H1 (cell line): ENCODE measurements around the gene UBE4A. TPM values are rescaled to one million over a fixed set of nuclear protein-coding genes. Genes with fewer than 3 reads are reported as not detected.
A peak's percentile ranks its signal among the peaks of the same experiment; 100 is the strongest.

Experiments used
- CTCF ChIA-PET: fragments of 300-600 bp; sonication (Branson Sonifier 250); formaldehyde crosslinking; loops from one replicate; lab custom pipeline; 2021; ENCODE audit not compliant: partially characterized antibody; lab: Charles Lee
- POLR2A ChIA-PET: fragments of 300-600 bp; sonication (Branson Sonifier 250); formaldehyde crosslinking; loops from one replicate; lab custom pipeline; 2021; ENCODE audit warnings: inconsistent platforms; ENCODE audit not compliant: partially characterized antibody; lab: Charles Lee
- DNase-seq, 2 experiments: peaks; one replicate each; pipeline versions ENCODE4 v3.0.0 to v3.0.0-alpha.2; 2010 to 2022; ENCODE audit warnings: low spot score in 2 of 2, low read depth in 1 of 2, mixed read lengths in 1 of 2
- FAIRE-seq: peaks from 2 replicates; lab custom pipeline; 2011; peaks lifted over from hg19 to GRCh38; lab: Jason Lieb, UNC
- H2AFZ ChIP-seq: 2 replicates; pipeline ENCODE4 v1.8.1; 2012; ENCODE audit warnings: low read length, inconsistent platforms
- H2AK5ac ChIP-seq: 2 replicates; pipeline ENCODE4 v1.6.1; 2013; ENCODE audit warnings: low read depth, low read length
- H2BK120ac ChIP-seq: replicated peaks from 2 replicates; pipeline ENCODE3; 2013; ENCODE audit warnings: low read depth, low read length, inconsistent platforms
- H2BK12ac ChIP-seq: 2 replicates; pipeline ENCODE4 v1.6.1; 2013; ENCODE audit warnings: low read depth, low read length
- H2BK15ac ChIP-seq: 2 replicates; pipeline ENCODE4 v1.6.1; 2013; ENCODE audit warnings: low read length
- H2BK20ac ChIP-seq: 2 replicates; pipeline ENCODE4 v1.6.1; 2013; ENCODE audit warnings: low read length
- H2BK5ac ChIP-seq: 2 replicates; pipeline ENCODE4 v1.6.1; 2013; ENCODE audit warnings: low read depth, low read length
- H3K14ac ChIP-seq: 2 replicates; pipeline ENCODE4 v1.6.1; 2013; ENCODE audit warnings: inconsistent platforms; ENCODE audit not compliant: insufficient read length
- H3K18ac ChIP-seq: 2 replicates; pipeline ENCODE4 v1.6.1; 2013; ENCODE audit warnings: low read length; ENCODE audit errors: extremely low read depth
- H3K23ac ChIP-seq: 2 replicates; pipeline ENCODE4 v1.6.1; 2013; ENCODE audit warnings: inconsistent platforms; ENCODE audit not compliant: insufficient read length
- H3K23me2 ChIP-seq: 2 replicates; pipeline ENCODE4 v1.6.1; 2013; ENCODE audit warnings: low read depth, low read length
- H3K27ac ChIP-seq: 2 replicates; pipeline ENCODE4 v1.6.1; 2011; ENCODE audit warnings: low read depth, low read length, inconsistent platforms
- H3K27me3 ChIP-seq, 4 experiments: replicated peaks in 1 of 4; 1 replicate in 1 of 4; 2 replicates in 3 of 4; pipeline versions ENCODE4 v1.6.1 to v1.8.1; 2011 to 2013; ENCODE audit warnings: low read length in 3 of 4, mild to moderate bottlenecking in 3 of 4, inconsistent platforms in 2 of 4, mixed read lengths in 2 of 4, moderate library complexity in 1 of 4; ENCODE audit not compliant: control insufficient read depth in 3 of 4, insufficient read depth in 3 of 4; ENCODE audit errors: extremely low read depth in 1 of 4
- H3K36me3 ChIP-seq, 4 experiments: 2 replicates each; pipeline versions ENCODE4 v1.6.1 to v1.8.1; 2011 to 2013; ENCODE audit warnings: mild to moderate bottlenecking in 4 of 4, low read length in 3 of 4, moderate library complexity in 2 of 4, control low read depth in 1 of 4, inconsistent platforms in 1 of 4; ENCODE audit not compliant: insufficient read depth in 4 of 4, control insufficient read depth in 2 of 4
- H3K4ac ChIP-seq: replicated peaks from 2 replicates; pipeline ENCODE3; 2013; ENCODE audit warnings: low read length, low read depth, mixed read lengths, inconsistent platforms; ENCODE audit not compliant: insufficient read length
- H3K4me1 ChIP-seq, 4 experiments: replicated peaks in 1 of 4; 1 replicate in 1 of 4; 2 replicates in 3 of 4; pipeline versions ENCODE4 v1.6.1 to v1.8.1; 2011 to 2013; ENCODE audit warnings: low read length in 3 of 4, inconsistent platforms in 2 of 4, mixed read lengths in 1 of 4; ENCODE audit not compliant: insufficient read depth in 4 of 4, control insufficient read depth in 3 of 4
- H3K4me2 ChIP-seq, 2 experiments: 2 replicates each; pipeline versions ENCODE4 v1.6.1 to v1.8.1; 2011 to 2013; ENCODE audit warnings: low read depth in 2 of 2, low read length in 2 of 2, control low read depth in 1 of 2, inconsistent platforms in 1 of 2, mild to moderate bottlenecking in 1 of 2; ENCODE audit not compliant: insufficient read depth in 1 of 2
- H3K4me3 ChIP-seq, 4 experiments: fragments of 200-600, 300-600 bp in 1 of 4; sonication (generic), shearing (Covaris generic), sonication (Bioruptor Twin) in 1 of 4; 2 replicates each; pipeline versions ENCODE4 v1.5.1 to v1.8.1; 2011 to 2016; ENCODE audit warnings: low read length in 4 of 4, low read depth in 3 of 4, control low read depth in 2 of 4, inconsistent platforms in 2 of 4, mild to moderate bottlenecking in 2 of 4, mixed read lengths in 1 of 4, moderate library complexity in 1 of 4; ENCODE audit not compliant: insufficient read depth in 2 of 4; ENCODE audit errors: extremely low read depth in 1 of 4
- H3K56ac ChIP-seq: replicated peaks from 2 replicates; pipeline ENCODE3; 2013; ENCODE audit warnings: low read depth, mild to moderate bottlenecking, mixed read lengths, low read length, inconsistent platforms; ENCODE audit not compliant: insufficient read length
- H3K79me1 ChIP-seq: 2 replicates; pipeline ENCODE4 v1.6.1; 2013; ENCODE audit warnings: low read depth, low read length, control low read depth
- H3K79me2 ChIP-seq, 2 experiments: 2 replicates each; pipeline versions ENCODE4 v1.6.1 to v1.8.1; 2012 to 2013; ENCODE audit warnings: low read length in 2 of 2, mild to moderate bottlenecking in 2 of 2, inconsistent platforms in 1 of 2; ENCODE audit not compliant: insufficient read depth in 2 of 2, control insufficient read depth in 1 of 2
- H3K9ac ChIP-seq, 4 experiments: replicated peaks in 1 of 4; 1 replicate in 1 of 4; 2 replicates in 3 of 4; pipeline versions ENCODE4 v1.6.1 to v1.8.1; 2011 to 2013; ENCODE audit warnings: low read depth in 3 of 4, low read length in 3 of 4, control low read depth in 2 of 4, mild to moderate bottlenecking in 2 of 4, moderate library complexity in 2 of 4, inconsistent platforms in 1 of 4; ENCODE audit errors: extremely low read depth in 1 of 4
- H3K9me3 ChIP-seq, 2 experiments: 2 replicates each; pipeline versions ENCODE4 v1.6.1 to v1.8.1; 2012 to 2013; ENCODE audit warnings: mild to moderate bottlenecking in 2 of 2, moderate library complexity in 2 of 2, control low read depth in 1 of 2, inconsistent platforms in 1 of 2, low read depth in 1 of 2, low read length in 1 of 2, mixed read lengths in 1 of 2; ENCODE audit not compliant: insufficient read depth in 2 of 2
- H4K20me1 ChIP-seq, 2 experiments: replicated peaks in 1 of 2; 2 replicates each; pipeline versions ENCODE3 to v1.8.1; 2011 to 2013; ENCODE audit warnings: inconsistent platforms in 2 of 2, low read length in 2 of 2, mild to moderate bottlenecking in 1 of 2; ENCODE audit not compliant: insufficient read depth in 2 of 2, control insufficient read depth in 1 of 2
- H4K5ac ChIP-seq: 2 replicates; pipeline ENCODE4 v1.6.1; 2013; ENCODE audit warnings: low read length, low read depth, mixed read lengths, inconsistent platforms; ENCODE audit not compliant: insufficient read length
- H4K8ac ChIP-seq: 2 replicates; pipeline ENCODE4 v1.8.0; 2013; ENCODE audit warnings: mild to moderate bottlenecking, moderate library complexity, low read length, inconsistent platforms; ENCODE audit not compliant: insufficient read depth; ENCODE audit errors: extremely low read depth
- H4K91ac ChIP-seq: replicated peaks from 2 replicates; pipeline ENCODE3; 2013; ENCODE audit warnings: low read length, mixed read lengths, inconsistent platforms; ENCODE audit not compliant: insufficient read length
- CTCF ChIP-seq, 3 experiments: IDR thresholded peaks; 1 replicate in 2 of 3; 2 replicates in 1 of 3; pipeline versions ENCODE4 v1.5.1 to v1.6.1; 2011; ENCODE audit warnings: low read length in 3 of 3, mild to moderate bottlenecking in 3 of 3, inconsistent platforms in 2 of 3, low read depth in 1 of 3, moderate library complexity in 1 of 3; ENCODE audit not compliant: insufficient read depth in 1 of 3; ENCODE audit errors: control extremely low read depth in 1 of 3
- RBBP5 ChIP-seq: IDR thresholded peaks from 2 replicates; pipeline ENCODE4 v1.7.1; 2012; ENCODE audit warnings: low read depth, mild to moderate bottlenecking, inconsistent platforms, low read length, moderate library complexity, borderline replicate concordance
- TCF12 ChIP-seq: IDR thresholded peaks from 2 replicates; pipeline ENCODE4 v1.6.1; 2011; ENCODE audit warnings: low read depth, mild to moderate bottlenecking, low read length
- WGBS, 2 experiments: shearing (Covaris generic) in 1 of 2; methylation state at CpG; one replicate each; pipeline versions ENCODE4 v1.1.6 to v1.1.7; 2013 to 2015; ENCODE audit warnings: low lambda C conversion rate in 2 of 2, mixed read lengths in 2 of 2, inconsistent platforms in 1 of 2, low coverage in 1 of 2, missing lambda C conversion rate in 1 of 2; ENCODE audit not compliant: insufficient replicate concordance in 2 of 2, insufficient coverage in 1 of 2, insufficient read length in 1 of 2; ENCODE audit errors: extremely low coverage in 1 of 2, missing lambda C conversion rate in 1 of 2; 5-methylcytosine and 5-hydroxymethylcytosine counted together
- polyA plus RNA-seq, 7 experiments: library from polyadenylated mRNA; depleted of rRNA in 3 of 7; stranded (reverse) in 5 of 7; unstranded in 2 of 7; fragments of >200 nt in 5 of 7; fragments of 200-250 nt in 2 of 7; gene quantifications; 1 replicate in 5 of 7; 2 replicates in 1 of 7; 4 replicates in 1 of 7; pipeline versions ENCODE4 v1.2.1 to v1.2.3, GENCODE V29; 2011 to 2013; ENCODE audit warnings: missing spikeins in 2 of 7, mixed read lengths in 2 of 7
- total RNA-seq: library from RNA; stranded (reverse); fragmentation: NEBNext Ultra II Directional; extraction: Animal tissue kit (Norgen Biotek cat#: 25700); gene quantifications from 2 replicates; pipeline ENCODE4 v1.2.1, GENCODE V29; 2021

Gene UBE4A
- total and polyA plus RNA-seq, 2 of the 8 experiments (the other 6 are each of a cell fraction or from before 2014, with no cell fraction given): 11.3 to 34.5 TPM

- Histone ChIP-seq H3K4me3 (0 out of 8 replicates have a peak overlapping the region, but pooled peaks of 1 of the 4 experiments have one; percentile 1), H4K8ac (no peak overlapping the region), H3K18ac (no peak overlapping the region), H3K9ac (no peak overlapping the region), H2BK5ac (no peak overlapping the region), H3K9me3 (no peaks in the 10 kb centered on the region), H4K91ac (no peak overlapping the region), H3K14ac (no peak overlapping the region), H3K27me3 (no peaks in the 10 kb centered on the region), H3K4me1 (peaks cover 0 to 12% (median 5%) of the 10 kb centered on the region in 4 experiments; a peak in 6 of 7 replicates), H3K23ac (no peak overlapping the region), H4K5ac (no peak overlapping the region), H3K79me2 (peaks cover 34 to 100% of the 10 kb centered on the region in 2 experiments), H3K23me2 (peaks cover 10% of the 10 kb centered on the region), H2AK5ac (no peak overlapping the region), H3K4me2 (peak overlapping the region in 1 of 2 experiments; percentile 9; a peak in 1 of 4 replicates), H3K4ac (no peak overlapping the region), H2BK15ac (no peak overlapping the region), H3K56ac (no peak overlapping the region), H3K27ac (no peak overlapping the region), H2BK20ac (no peak overlapping the region), H3K36me3 (peaks cover 0 to 3% (median 0%) of the 10 kb centered on the region in 4 experiments; a peak in 1 of 8 replicates), H3K79me1 (peaks cover 5% of the 10 kb centered on the region; the same call in 1 of the 2 replicates), H2BK12ac (no peak overlapping the region), H4K20me1 (peaks cover 44 to 47% of the 10 kb centered on the region in 2 experiments), H2AFZ (no peak overlapping the region), H2BK120ac (no peak overlapping the region)
- ChIA-PET POLR2A (interaction anchor here (1.4 to 2.0 kb wide), 2 partner anchors 10 to 14 kb away, joined by 3 to 7 read pairs; no protein-coding TSS in a partner anchor), CTCF (interaction anchor here (0.6 to 2.2 kb wide), 5 partner anchors 10 to 85 kb away, joined by 3 to 5 read pairs (median 3); no protein-coding TSS in a partner anchor)
- FAIRE-seq (no peak), DNase-seq (no peak)
- peak in 1 of 3 experiments; percentile 2; a peak in 1 of 4 replicates for TF ChIP-seq CTCF (IDR thresholded peaks at IDR 0.05; ENCODE audit: control extremely low read depth in 1 of 3, insufficient read depth in 1 of 3, low read depth in 1 of 3, low read length in 3 of 3)
- no peak for TF ChIP-seq RBBP5
- no peak for TF ChIP-seq TCF12
- 73% methylated on average over 3 of the region's 3 CpGs; no CpG with 5 or more reads in 1 of the 2 experiments for WGBS, 2 experiments
Observed at GRCh38 chr11:118441770-118442275, 82.4 kb downstream of the UBE4A start.
